GM19455 (cell line): ENCODE measurements around the gene PARD3B.

ENCODE experiments used
- ATAC-seq: cut with Tn5 transposase; IDR thresholded peaks from one replicate; pipeline ENCODE4 v1.9.1; 2021; ENCODE audit not compliant: unreplicated experiment

PARD3B gene

DNA sequence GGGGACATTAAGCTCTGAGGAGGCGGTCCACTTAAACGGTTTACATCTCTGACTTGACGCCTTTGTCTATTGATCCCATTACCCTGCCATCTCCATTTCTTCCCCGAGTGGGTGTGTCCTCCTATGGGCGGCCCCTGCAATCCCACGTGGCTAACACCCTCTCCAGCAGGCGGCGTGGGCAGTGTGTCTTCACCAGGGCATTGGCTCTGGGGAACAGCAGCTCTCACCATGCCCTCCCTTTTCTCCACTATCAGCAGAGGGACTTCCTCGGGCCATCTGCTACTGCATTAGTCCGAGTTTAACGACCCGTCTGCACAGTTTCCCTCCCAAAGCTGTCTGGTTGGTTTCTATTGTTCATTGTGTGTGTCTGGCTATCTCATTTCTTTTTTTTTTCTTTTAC lies 625.1 kb downstream of the PARD3B start:
- ATAC-seq, result no peak

DNA sequence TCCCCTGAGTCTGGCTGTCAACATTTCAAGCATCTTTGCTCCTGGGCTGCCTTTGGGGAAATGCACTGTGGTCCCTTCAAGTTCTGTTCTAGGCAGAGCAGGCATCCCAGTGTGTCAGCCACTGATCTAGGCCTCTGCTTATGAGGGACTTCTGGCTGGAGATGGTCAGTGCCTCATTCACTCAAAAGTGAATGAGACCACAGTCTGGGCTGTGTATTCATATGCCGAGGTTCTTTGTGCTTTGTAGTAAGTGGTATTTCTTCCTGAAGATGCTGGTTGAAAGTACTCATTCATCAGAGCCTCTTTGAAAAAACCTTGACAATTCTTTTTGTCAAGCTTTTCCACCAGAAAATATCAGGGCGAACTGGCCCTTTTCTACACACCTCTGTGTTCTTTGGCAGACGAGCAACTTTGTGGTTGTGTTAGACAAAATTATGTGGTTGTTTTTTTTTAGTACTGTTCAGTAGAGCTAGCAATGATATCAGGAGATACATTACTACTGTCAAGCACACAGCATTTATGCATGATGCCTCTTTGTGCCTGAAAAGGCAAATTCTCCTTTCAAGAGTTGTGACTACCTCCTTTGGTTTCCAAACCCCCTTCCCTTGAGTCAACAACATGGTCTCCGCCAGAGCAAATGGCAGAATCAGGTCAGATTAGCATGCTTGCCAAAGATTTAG lies 626.1 kb downstream of the PARD3B start:
- no peak for ATAC-seq

DNA sequence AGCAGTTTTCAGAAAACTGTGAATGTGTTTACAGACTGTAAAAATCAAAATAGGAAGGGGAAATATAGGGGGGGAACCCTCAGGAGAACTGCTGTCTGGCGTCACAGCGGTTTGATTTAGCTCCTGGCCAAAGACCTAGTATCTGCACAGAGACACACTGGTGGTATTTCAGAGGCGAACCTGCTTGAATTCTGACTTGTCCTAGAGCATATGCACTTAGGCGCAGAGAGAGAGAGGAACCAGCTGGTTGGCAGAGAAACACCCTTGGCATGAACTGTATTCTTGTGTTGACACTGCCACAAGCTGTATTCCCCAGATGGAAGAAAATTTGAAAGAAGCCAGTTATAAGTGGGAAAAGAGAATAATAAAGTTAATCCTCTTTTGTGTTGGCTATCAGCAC lies 630.6 kb downstream of the PARD3B start:
- no peak for ATAC-seq

DNA sequence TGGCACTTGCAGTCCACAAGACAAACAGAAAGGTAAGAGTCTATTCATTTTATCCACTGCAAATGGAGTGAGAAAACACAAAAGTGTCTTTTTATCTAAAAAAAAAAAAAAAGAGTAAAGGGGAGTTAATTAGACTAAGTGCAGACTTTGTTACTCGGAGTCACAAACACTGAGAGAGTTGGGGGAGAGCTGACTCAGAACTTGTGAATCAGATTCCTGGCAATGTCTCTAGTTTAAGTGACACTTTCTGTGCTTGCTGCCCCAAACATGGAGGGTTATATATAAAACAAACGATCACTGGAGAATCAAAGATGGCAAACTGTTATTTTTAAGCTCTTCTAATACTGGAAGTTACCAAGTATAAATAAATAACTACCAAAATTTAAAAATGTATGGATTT lies 631.3 kb downstream of the PARD3B start:
- no peak for ATAC-seq

DNA sequence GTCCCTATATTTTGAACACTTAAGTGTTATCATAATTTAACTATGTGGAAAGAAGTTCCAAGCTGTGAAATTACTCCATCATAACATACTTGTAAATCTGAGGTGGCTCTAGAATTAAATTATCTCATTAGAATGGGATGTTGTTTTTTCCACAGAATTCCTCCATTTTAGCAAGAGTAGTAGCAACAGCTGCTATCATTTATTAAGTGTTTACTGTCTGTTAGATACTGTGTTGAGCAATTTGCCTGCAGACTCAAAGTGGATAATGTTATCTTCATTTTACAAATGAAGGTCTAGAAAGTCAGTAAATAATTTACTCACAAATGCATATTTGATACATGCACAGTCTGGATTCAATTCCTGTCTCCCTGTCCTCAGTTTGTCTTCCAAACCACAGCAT lies 632.3 kb downstream of the PARD3B start:
- no peak for ATAC-seq

DNA sequence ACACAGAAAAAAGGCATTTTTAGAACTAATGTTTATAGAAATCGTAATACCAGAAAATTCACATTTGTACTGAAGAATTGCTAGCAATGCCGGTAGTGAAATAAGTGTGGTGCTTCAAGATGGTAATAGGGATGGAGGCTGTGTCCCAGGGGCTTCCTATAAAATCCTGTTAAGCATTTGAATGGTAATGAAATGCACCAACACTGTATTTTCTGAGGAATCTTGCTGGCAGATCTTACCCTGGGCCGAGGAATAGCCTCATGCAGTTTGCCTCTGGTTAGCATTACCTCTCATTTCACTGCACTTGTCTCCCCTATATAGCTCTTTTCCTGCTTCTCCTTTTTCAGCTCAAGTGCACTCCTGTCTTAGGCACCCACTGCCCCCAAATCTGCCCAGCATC lies 635.5 kb downstream of the PARD3B start:
- ATAC-seq, result no peak

DNA sequence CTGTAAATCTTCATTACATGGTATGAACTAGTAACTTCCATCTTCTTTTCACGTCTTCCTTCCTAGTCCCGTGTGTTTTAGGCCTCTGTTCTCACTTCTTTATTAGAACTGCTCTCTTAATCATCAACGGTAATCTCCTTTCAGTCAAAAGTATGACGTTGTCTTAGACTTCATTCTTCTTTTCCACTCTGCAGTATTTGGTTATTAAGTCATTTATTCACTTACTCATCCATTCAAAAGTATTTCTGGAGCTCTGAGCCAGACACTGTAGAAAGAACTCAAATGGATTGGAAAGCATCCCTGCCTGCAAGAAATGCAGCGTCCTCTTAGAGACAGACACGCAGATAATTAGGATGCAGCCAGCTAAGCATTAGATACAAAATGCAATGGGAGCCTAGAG lies 642.5 kb downstream of the PARD3B start:
- no peak for ATAC-seq

DNA sequence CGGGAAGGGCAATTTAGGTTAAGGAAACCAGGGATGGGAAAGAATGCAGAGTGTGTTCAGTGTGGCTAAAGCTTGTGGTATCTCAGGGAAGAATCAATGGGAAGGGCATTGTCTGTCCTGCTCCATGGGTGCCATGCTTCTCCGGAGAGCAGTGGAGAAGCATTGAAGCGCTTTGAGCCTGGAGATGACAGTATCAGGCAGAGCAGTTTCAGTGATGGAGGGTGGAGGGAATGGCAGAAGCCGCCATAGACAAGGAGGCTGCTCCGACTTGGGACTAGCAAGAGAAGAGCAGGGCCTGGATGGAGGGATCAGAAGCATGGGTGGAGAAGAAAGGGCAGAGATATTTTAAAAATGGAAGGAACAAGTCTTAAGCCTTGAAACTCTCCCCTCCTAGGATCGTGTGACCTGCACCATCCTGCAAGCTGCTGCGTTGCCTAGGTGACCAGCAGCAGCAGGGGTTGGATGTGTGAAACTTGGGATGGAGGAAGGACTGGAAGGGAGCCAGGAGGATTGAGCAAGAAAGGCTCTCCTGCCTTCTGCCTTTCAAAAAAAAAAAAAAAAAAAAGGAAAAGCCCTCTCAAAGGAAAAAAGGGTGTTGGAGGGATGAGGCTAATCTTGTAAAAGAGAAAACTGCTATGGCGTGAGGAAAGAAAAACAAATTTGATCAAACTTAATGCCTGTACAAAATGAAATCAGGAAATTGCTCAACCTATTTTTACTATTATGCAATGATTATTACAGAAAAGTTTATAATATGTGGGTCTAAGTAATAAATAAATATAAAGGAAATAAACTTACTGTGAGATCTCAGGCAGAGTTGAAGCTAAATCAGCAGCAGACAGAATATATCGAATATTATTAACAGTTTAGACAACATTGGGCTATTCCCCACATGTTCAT lies 643.2 kb downstream of the PARD3B start:
- no peak for ATAC-seq

DNA sequence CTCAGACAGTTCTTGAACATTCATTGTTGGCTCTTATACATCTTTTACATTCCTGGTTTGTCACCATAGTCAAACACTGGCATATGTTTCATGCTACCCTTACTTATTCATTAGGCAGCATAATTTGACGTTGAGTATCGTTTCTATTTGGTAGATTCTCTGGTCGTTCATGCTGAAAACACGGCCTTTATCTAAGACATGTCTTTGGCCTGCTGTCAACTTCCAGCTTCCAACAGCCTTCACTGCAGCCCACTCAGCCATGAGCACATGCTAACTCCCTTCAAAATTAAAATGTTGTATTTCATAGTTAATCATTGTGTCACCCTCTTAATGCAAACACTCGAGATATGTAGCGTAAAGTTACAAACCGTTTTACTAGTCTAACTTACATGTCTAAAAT lies 644.0 kb downstream of the PARD3B start:
- no peak for ATAC-seq

DNA sequence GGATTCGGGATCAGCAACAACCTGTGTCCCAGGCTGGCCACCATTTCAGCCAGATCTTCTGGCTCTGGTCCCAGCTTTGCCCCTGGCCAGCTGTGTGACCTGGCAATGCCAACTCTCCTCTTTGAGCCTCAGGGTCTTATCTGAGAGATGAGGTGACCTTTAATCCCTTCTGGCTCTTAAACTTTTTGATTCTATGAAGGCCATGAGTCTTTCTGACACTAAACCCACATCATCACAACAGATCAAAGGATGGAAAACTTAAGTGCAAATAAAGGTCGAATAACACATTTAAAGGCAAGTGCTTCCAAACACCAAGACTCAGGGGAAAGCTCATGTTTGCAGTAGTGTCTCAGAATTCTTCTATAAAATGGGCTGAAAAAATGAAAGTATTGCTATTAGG lies 645.3 kb downstream of the PARD3B start:
- ATAC-seq, result no peak

DNA sequence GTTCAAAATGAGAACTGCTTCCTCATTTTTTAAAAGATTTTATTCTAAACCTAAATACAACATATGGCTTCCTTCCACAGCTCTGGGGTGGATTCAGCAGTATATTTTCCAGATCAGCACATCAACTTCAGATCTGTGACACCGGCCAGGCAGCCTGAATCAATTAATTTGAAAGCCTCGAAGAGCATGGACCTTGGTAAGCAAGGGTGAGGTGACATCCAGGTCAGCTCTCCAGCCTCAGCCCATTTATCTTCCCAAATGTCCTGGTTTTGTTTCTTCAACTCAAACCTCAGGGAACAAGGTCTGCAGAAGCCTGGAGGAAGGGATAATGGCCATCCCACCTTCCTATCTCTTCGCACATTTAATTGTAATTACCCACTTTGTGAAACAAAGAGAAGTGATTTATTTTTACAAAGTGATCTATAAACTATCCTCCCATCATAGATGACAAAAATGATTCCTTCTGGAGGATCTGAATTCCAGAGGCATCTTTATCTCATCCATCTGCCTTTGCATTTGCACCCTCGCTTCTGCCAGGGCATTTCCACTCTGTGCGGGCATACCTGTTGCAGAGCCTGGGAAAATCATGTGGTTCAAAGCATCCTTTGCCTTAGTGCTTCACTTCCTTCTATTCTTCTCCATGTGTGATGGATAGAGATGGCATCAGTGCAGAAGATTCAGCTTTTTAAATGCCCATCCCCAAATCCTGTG lies 648.0 kb downstream of the PARD3B start:
- ATAC-seq, result no peak

DNA sequence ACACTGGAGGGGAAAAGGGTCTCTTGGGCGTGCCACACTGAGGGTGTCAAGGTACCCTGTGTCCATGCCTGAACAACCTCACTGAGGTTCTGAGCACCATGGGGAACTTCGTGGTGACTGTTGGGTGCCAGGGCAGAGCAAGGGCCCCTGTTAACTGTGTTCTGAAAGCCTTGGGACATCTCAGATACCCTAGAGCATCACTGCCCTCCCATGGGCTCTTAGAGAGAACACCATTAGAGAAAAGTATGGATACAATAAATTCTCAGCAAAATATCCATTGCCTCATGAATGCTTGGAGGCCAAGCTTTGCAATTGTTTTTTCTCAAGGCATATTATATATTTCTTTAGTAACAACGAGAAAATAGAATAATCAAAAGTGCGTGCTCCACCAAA lies 648.6 kb downstream of the PARD3B start:
- ATAC-seq, result no peak

DNA sequence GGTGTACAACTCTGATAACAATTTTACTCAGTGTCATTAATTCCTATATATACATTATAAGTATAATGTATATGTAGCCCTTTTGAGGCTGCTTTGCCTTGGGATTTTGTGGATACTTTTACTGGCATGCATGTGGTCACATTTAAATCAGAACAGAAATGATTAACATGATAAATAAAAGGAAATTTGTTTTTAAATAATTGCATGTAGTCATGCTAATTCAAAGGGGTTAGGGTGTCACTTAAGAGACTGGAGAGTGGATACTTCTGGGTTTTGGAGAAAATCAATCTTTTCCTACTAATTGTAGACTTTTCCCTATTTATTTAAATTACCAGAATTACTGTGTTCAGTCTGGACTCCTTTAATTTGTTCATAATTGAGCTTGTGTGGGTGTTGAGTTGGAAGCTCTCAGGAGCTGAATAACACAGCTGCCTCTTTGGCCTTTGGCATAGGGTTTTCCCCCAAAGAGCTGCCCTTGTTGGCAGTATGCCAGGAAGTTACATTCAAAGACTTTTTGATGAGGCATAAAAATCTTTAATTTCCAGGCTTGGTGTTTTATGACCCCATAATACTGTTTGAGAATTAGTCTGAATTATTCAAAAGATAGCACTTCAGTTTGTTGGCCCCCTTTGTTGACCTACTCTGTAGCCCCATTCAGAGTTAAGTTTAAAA lies 652.3 kb downstream of the PARD3B start:
- ATAC-seq, result no peak

DNA sequence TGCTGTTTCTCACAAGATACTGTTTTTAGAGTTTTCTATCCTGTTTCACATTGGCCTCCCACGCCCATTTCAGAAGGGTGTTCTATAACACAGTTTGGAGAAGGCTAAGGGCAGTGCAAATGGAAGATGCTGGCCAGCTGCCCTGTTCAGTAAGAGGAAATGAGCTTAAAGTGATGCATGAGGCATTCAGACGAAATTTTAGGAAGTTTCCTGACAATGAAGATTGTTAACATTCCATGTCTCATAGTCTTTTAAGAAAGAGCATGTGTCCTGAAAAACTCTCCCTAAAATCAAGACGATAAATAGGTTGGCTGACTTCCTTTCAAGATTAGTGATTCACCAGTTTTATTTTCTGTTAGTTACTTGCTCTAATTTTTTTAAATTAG lies 652.9 kb downstream of the PARD3B start:
- ATAC-seq, result no peak

DNA sequence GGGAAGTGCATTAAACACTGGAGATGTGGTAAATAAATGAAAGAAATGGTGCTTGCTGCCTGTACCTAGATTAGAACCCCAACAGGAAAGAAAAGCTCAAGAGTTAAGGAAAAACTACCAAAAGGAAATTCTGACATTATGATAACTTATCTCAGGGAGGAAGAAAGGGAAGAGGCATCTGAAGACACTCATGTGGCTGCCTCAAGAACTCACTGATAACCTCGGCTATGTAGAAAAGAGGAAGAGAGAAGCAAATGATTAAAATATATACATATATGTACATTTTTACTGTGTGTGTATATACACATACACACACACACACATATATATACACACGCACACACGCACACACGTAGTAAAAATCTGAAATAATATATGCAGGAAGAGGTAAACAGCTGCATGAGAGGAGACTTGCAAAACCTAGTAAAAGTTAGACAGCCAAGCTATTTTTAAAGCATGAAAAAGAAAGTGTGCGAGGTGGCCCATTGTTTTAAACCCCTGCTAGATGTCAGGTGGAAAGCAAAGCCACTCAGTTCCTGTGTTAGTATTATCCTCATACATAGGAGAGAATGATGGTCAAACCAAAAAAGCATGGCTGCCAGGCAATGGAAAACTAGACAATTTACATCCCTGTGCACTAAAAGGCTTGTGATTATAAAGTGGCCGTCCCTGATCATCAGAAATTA lies 654.0 kb downstream of the PARD3B start:
- ATAC-seq, result no peak

DNA sequence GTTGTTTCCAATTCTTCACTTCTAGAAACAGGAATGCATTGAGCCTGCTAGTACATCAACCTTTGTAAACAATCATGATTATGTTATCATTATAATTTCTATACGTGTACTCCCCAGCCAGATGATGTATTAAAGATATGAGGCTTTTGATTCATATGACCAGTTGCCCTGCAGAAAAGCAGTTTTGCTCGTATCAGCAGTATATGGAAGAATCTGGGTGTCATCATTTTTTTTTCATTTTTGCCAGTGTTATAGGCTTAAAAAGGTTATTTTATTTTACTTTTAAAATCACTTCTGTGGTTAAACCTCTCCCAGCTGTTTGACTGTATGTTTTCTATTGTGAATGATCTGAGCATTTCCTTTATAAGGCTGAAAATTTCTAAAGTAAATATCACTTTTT lies 665.2 kb downstream of the PARD3B start:
- no peak for ATAC-seq

DNA sequence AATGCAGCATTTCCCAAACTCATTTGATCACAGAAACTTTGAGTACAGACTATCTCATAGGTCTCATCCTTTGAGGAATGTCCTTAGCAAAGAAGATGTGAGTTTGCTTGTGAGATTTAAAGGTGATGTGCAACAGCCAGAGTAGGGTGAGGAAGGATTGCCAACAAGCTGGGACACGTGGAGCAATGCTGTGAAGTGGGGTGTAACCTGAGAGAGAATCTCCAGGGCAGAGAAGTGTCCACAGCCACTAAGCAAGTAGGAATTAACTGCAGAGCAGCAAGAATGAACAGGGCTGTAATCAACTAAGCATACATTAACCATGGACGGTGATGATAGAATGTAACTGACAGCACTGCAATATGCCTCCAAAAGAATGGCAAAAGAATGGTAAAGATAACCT lies 667.1 kb downstream of the PARD3B start:
- ATAC-seq, result no peak

DNA sequence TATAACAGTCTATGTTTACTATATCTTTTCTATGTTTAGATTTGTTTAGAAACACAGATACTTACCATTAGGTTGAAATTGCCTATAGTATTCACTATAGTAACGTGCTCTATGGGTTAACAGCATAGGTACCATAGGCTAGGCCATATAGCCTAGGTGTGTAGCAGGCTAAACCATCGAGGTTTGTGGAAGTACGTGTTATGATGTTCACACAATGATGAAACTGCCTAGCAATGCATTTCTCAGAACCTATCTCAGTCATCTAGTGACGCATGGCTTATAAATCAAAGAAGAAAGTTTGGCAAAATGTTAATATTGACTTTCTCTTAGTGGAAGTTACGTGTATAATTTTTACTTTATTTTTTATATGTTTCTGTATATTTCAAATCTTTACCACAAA lies 670.8 kb downstream of the PARD3B start:
- ATAC-seq, result no peak

DNA sequence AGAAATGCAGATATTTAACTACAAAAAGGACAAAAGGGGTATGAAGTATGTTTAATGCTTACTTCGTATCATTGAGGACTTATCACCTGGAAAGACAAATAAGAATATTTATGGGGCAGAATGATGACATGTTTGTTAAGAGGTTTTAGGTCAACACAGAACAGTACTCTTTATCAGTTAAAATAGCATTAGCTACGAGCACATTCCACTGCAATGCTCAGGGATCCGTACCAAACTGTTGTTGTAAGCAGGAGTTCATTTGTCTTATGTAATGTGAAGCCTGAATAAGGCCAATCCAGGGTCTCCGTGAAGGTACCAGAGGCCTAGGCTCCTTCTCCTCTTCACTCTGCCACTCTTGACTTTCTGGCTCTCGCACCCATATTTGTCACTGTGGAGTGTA lies 671.3 kb downstream of the PARD3B start:
- no peak for ATAC-seq

DNA sequence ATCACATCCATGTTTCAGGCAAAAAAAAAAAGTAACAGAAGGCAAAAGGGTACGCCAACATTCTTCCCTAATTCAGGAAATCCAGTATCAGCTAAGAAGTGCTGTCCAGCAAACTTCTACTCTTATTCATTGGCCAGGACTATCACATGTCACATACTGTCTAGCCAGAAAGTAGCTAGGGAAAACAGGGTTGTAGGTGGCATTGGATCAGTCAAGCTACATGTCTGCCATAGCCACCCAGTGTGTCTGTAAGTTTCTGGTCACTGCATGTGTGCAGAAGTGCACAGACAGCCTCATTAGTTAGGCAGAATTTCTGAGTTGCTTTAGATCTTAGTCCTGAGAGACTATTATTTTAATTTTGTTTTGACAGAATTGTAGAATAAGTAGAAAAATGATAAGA lies 671.7 kb downstream of the PARD3B start:
- no peak for ATAC-seq

DNA sequence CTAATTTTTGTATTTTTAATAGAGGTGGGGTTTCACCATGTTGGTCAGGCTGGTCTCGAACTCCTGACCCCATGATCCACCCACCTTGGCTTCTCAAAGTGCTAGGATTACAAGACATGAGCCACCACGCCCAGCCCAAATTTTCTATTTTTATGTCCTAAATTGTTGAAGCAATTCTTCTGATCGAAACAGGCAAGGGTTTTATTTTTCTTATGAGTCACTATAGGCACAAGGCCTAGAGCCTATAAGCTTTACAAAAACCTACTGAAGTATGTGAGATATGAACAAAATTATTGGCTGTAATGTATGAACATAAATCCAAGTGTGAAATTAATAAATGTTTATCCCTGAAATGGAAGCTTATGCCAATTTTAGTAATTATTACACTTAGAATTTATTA lies 672.8 kb downstream of the PARD3B start:
- ATAC-seq, result no peak
